IPS-NIHi7 (cell line): Measurements from ENCODE around the gene LINC00632.
"Not testable (repeated sequence)": the region's sequence is repeated elsewhere in the genome, so short reads cannot be mapped to it uniquely, and the experiment has no call there.

Experiments used
- DNase-seq: peaks from one replicate; pipeline ENCODE4 v3.0.0; 2012; ENCODE audit warnings: mixed read lengths; ENCODE audit errors: extremely low spot score

LINC00632 gene

GRCh38 chrX:140709421-140709846 is at the start of gene LINC00632:
Gene LINC00632, plus strand, starts transcription at chrX:140709759.
- peak; percentile 21 for DNase-seq

- DNase-seq = peak; percentile 41
Measured at GRCh38 chrX:140661643-140662042, 47.9 kb upstream of the LINC00632 start.

- peak; percentile 38 for DNase-seq
Measured at GRCh38 chrX:140664939-140665338, 44.6 kb upstream of the LINC00632 start.

DNA sequence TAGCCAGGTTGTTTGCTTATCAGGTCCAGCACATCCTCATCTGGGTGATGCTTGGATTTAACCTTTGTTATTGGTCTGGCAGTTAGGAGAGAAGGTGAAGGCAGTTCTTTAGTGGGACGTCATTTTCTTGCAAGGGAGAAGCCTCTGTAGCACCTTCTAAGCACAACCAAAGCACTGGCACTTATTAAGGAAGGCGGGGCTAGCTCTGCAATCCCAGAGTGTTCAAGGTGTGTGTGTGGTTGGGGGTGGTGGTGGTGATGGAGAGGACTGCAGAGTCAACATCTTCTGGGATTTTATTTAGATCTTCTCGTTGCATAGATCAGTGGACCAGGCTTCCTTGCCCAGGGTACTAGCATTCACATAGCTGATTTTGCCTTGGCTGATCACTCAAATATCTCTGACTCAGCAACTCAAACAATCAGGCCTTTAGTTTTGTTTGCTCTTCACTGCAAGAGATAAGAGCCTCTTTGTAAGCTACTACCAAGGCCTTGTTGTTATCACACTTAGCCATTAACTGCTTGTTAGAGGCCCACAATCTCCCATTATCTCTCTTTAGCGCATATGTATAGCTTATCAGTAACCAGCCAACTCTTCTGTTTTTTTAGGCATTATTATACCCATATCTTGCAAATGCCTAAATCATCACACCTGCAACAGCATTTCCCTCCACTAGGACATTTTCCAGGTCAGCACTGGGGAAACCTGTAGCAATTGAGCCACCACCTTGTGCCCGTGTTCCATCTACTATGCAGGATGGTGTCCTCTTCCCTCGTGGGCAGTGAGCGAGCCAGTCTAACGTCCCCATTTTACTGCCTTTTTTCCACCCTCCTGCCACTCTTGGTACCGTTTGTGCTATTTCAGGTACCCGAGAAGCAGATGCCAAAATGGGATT is 36.5 kb upstream of the LINC00632 start:
- peak; percentile 44 for DNase-seq

GRCh38 chrX:140687706-140688105 is 21.9 kb upstream of the LINC00632 start:
- no peak for DNase-seq

- not testable (repeated sequence) for DNase-seq
Measured at GRCh38 chrX:140691596-140691995, 18.0 kb upstream of the LINC00632 start.

GRCh38 chrX:140697618-140698017 is 11.9 kb upstream of the LINC00632 start:
- DNase-seq = peak; percentile 28

GRCh38 chrX:140701480-140701879 is 8.1 kb upstream of the LINC00632 start:
- no peak for DNase-seq

DNA sequence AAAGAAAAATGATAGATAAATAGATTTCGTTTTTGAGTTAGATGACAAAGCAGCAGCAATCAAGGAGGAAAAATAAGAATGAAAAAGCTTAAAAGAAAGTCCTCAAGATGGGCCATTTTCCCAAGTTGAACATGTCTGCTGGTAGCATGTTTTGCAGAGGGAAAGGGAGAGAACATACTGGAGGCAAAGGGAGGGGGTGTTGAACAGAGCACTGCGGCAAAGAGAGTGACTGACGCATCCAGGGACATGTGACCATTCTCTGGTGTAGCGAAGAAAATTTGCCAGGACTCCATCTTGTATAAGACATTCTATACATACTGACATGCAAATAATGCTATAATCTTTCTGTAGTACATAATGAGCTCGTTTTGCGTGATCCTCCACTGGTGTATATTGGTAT is 1.2 kb downstream of the LINC00632 start:
- no peak for DNase-seq

GRCh38 chrX:140711894-140712293 is 2.3 kb downstream of the LINC00632 start:
- DNase-seq = no peak

GRCh38 chrX:140712413-140713173 is 3.0 kb downstream of the LINC00632 start:
- peak; percentile 79 for DNase-seq

GRCh38 chrX:140713174-140713539 is 3.6 kb downstream of the LINC00632 start:
- DNase-seq = no peak

DNA sequence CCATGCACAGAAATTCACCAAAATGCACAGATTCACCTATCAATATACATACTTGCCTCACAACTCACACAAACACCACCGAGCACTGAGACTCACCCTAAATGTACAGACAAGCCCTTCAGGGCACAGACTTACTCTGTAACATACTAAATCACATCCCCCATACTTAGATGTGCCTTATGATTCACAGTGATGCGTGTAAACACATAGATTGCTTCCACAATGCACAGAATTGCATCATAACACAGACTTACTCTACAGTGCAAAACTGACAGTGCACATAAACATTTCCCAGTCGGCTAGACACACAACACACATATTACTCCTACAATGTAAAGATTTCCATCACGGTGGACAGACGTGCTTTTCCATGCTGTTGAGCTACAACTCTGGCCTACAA is 6.2 kb downstream of the LINC00632 start:
- no peak for DNase-seq

GRCh38 chrX:140723121-140723715 is 13.7 kb downstream of the LINC00632 start:
- DNase-seq = no peak

DNA sequence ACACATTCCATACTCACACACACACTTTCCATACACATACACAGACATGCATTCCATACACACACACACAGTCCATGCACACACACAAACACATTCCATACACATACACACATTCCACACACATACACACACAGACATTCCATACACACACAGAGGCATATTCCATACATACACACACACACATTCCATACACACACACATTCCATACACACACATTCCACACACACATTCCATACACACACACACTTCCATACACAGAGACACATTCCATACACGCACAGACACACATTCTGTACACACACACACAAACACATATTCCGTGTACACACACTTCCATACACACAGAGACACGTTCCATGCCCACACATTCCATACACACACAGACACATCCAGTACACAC is 14.8 kb downstream of the LINC00632 start:
- DNase-seq = no peak

DNA sequence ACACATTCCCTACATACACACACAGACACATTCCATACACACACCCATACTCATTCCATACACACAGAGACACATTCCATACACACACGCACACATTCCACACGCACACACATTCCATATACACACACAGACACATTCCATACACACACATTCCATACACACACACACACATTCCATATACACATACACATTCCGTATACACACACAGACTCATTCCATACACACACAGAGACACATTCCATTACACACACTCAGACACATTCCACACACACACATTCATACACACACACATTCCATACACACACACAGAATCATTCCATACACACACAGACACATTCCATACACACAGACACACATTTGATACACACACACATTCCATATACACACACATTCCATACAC is 15.2 kb downstream of the LINC00632 start:
- DNase-seq = no peak

GRCh38 chrX:140725500-140725899 is 15.9 kb downstream of the LINC00632 start:
- DNase-seq = no peak

DNA sequence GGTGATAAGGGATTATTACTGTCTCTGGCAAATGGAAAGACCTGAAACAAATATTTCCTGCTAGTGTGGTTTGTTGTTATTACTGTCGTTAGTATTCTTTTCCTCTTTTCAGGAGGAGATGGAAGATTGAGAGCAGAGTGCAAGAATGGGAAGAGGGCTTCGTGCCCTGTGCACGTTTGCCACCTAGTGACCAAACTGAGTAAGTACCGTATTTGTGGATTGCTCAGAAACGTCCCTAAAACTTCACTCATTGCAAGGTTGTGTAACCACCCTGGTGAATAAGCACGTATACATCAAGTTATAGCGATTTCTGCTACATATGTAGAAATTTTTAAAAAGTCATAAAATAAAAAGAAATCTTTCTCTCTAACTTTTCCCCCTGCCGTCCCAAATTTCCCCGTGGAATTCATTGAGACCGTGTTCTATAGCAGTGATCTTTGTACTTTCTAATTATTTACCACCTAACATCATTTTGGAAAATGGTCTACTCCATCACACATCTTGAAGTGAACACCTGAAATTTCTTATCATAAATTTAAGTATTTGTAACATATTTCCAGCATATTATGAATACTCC is 24.3 kb downstream of the LINC00632 start:
- DNase-seq = peak; percentile 74

GRCh38 chrX:140744085-140744484 is 34.5 kb downstream of the LINC00632 start:
- DNase-seq = no peak

DNA sequence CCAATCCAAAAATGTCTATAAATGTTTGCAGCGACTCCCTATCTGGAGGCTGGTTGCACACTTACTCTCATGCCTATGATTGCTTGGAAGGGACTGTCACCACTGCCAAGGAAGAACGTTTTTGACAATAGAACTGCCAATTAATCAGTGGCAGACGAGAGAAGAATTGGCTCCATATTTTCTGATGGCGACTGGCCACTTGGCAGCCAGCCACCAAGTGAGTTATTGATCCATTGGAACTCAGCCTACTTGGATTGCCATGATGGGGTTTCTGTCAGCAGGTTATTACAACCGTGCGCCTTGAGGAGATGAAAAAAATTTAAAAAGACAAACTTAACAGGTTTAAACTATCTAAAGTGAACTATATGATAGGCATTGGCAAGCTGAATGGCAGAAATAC is 47.4 kb downstream of the LINC00632 start:
- DNase-seq = no peak

GRCh38 chrX:140762061-140762460 is 52.5 kb downstream of the LINC00632 start:
- peak; percentile 57 for DNase-seq

DNA sequence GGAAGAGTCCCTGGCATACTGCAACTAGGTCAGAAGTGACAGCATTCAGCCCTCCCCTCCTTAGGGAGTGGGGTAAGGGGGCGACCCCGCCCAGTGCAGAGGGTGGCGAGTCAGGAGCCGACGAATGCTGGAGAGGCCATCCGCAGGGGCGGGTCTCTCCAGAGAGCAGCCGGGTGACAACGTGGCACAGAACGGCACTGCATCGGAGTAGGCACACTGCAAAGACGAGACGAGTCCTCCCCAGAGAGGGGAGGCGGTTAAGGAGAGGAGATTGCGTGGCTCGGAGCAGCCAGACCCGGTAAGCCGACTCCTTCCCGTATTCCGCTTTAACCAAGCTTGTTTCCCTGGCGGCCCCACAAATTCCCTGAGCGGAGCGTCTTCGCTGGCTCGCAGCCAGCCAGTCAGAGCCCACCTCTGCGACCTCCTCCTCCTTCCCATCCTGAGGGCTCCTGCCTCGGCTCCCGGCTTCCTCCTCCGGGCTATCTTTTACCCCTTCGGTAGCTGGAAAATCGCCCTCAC is 54.9 kb downstream of the LINC00632 start:
- peak; percentile 52 for DNase-seq
